ENCODE data around the gene F10.

- TF ChIP-seq CTCF (IDR thresholded peaks at IDR 0.05; ENCODE audit: poor library complexity) (no peak), EZH2 (IDR thresholded peaks at IDR 0.05; ENCODE audit: borderline replicate concordance) (no peak), EZH2phosphoT487 (IDR thresholded peaks at IDR 0.05; ENCODE audit: low read depth, severe bottlenecking, unreplicated experiment) (no peak)
Observed at GRCh38 chr13:113077566-113077952, 45.0 kb upstream of the F10 start.
